Kasumi-1 (cell line): ENCODE results near the gene HLA-DRB5.
"Not testable (repeated sequence)": the region's sequence is repeated elsewhere in the genome, so short reads cannot be mapped to it uniquely, and the experiment has no call there.

Experiments
- DNase-seq, 2 experiments: peaks; one replicate each; lab custom pipeline; 2025; lab: John Stamatoyannopoulos, UW

The HLA-DRB5 gene

DNA sequence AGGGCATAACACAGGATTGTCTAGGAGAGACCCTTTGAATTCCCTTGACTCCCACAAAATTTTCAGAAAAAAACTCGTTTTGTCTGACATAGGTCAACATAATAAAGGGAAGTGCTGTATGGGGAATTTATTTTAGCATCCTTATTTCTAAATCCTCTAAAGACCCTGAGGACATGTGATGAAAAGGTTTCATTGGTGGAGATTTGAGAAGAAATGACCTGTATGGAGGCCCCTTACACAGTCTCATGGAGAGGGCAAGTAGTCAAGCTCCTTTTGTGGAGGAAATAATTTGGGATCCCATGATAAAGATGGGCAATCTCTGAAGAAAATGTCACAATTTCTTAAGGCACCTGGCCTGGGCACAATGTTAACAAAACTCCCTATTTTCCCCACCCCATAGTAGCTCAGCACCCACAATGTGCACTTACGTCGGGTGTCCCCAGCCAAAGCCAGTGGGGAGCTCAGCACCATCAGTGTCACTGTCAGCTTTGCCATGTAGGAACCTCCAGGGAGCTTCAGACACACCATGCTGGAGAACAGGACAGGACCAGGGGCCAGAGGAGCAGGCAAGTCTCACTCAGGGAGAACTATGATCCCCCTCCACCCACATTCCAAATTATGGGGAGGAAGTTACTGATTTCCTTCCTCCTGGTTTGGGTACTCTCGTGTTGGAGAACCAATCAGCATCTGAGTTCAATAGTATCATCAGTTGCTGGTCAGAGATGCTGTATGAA lies at the start of gene HLA-DRB5:
HLA-DRB5 (minus strand) TSS at position 591 of the 734 bp plus-strand sequence; CDS start at position 528, 63 bp downstream.
- DNase-seq, result no peak

DNA sequence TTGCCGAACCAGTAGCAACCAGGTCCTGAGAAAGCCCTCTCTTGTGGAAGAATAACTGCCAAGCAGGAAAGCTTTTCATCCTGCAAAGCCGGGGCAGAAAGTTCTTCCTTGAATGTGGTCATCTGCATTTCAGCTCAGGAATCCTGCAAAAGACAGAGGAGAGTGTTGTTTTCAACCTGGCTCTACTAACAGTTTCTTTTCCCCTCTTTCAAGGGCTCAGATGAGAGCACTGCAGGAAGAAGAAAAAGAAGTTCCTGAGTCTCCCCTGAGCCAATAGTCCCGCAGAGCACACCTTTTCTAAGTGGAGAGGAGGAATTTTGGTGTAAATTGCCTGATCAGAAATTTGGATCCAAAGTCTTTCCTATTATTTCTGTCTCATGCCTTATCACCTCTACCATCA lies 48.9 kb upstream of the HLA-DRB5 start:
- no peak for DNase-seq

DNA sequence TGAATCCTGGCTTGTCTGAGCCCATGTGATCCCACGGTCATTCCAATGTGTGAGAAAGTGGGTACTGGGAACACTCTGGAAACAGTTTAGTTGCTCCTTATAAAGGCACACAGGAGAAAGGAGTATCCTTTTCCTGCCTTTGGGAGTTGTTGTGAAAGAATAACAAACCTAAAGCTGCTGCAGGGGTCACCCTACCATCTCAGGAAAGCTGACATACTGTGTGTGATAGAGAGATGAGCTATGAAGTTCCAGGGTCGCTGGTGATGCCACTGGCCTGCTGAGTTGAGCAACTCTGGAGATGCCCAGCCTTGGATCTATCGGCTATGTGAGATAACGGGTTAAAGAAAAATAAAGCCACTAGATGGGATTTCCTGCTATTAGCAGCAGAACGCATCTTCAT lies 47.4 kb upstream of the HLA-DRB5 start:
- DNase-seq, result not testable (repeated sequence)

DNA sequence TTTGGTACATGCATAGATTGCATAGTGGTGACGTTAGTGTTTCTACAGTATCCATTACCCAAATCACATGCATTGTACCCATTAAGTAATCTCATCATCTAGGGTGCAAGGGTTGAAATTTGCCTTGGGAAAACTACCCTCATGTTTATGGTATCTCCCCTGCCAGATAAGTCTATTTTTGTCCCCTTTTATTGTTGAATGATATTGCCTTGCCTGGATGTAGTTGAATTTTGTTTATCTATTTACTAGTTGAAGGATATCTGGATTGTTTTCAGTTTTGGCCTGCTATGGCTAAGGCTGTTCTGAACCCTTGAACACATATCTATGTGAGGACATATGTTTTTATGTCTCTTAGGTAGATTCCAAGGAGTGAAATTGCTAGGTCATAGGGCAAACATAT lies 46.2 kb upstream of the HLA-DRB5 start:
- no peak for DNase-seq

DNA sequence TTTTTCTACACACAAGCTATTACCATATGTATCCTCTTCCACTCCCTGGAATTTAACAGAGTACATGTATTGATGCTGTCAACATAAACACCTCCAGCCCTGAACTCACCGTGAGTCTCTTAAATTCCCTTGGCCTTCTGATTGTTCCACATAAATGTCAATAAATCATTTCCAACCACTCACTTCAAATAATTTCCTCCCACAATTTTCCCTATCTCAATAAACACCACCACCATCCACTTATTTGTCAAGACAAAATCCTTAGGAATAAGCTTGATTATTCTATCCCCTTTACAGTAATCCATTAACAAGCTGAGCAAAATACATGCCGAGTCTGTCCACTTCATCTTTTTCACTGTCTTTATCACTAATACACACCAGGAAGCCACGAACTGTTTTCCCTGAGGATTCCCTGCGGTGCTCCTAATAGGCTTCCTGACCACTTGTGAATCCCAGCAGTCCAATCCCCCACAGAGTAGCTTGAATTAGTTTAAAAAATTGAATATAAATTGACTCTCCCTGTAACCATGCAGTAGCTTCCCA lies 40.3 kb upstream of the HLA-DRB5 start:
- no peak for DNase-seq

DNA sequence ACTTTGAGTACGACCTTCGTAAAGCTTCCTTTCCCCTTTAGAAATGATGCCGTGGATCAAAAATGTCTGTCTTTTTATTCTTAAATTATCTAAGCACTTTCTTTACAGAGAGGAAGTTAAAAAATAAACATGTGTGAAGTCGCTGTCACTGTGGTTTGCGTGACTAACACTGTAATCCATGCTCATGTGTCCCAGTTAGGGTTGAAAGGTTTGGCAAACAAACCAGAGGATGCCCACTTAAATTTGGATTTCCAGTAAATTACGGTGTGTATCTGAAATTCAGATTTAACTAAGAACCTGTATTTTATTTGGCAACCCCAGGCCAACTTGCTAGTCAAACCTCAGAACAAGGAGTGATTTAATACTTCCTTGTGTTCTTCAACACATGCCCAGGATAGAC lies 38.5 kb upstream of the HLA-DRB5 start:
- no peak for DNase-seq

DNA sequence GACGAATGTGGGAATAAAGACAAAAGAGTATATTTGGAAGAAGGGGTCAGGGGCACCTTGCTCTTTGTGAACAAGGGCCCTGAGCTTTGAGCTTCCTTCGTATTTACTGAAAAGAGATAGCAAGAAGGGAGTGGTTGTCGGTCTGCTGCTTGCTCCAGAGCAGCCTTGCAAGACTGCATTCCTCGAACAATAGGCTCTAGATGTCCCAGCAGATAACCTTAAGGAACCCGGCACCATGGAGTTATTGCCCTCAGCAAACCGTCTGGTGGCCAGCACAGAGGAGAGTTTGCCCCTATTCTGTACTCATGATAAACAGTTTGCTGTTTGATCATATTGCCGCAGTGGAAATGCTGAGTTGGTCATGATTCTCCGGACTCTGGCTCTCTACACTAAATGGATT lies 36.9 kb upstream of the HLA-DRB5 start:
- no peak for DNase-seq

DNA sequence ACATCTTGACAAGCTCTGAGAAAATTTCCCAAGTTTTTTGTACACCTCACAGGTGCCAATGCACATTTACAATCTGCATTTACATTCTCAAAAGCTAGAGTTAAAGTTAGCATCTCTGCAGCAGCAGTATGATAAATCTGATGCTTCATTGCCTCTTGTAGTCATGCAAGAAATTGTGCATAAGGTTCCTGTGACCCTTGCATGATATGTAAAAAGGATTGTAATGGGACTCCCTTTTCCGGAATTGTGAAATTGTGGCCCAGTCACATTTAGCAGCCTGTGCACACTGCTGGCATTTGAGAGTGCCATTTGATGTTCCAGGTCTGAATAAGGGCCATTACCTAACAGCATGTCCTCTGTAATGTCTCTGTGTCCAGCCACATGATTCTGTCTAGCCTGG lies 35.4 kb upstream of the HLA-DRB5 start:
- no peak for DNase-seq

DNA sequence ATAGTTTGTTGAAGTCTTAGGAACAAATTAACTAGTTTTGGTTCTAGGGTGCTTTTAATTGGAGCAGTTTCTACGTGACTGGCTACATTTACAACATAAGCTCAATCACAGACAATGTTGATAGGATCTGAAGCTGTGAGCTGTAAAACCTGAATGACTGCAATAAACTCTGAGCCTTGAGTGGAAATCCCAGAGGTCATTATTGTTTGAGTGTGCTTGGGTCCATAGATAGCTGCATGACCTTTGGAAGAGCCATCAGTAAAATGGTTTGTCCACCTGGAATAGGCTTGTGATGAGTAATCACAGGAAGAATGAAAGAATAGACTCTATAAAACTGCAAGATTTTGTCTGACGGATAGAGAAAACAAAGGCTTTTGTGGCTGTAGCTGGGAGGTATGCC lies 32.9 kb upstream of the HLA-DRB5 start:
- no peak for DNase-seq

DNA sequence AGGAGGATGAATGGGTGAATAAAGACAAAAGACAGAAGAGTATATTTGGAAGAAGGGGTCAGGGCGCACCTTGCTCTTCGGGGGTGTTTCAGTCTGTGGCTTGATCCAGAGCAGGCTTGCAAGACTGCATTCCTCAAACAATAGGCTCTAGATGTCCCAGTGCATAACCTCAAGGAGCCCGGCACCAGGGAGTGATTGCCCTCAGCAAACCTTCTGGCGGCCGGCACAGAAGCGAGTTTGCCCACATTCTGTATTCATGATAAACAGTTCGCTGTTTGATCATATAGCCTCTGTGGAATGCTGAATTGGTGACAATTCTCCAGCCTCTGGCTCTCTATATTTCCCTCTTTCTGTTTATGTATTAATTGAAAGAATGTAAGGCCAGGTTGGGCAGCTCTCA lies 29.7 kb upstream of the HLA-DRB5 start:
- no peak for DNase-seq

DNA sequence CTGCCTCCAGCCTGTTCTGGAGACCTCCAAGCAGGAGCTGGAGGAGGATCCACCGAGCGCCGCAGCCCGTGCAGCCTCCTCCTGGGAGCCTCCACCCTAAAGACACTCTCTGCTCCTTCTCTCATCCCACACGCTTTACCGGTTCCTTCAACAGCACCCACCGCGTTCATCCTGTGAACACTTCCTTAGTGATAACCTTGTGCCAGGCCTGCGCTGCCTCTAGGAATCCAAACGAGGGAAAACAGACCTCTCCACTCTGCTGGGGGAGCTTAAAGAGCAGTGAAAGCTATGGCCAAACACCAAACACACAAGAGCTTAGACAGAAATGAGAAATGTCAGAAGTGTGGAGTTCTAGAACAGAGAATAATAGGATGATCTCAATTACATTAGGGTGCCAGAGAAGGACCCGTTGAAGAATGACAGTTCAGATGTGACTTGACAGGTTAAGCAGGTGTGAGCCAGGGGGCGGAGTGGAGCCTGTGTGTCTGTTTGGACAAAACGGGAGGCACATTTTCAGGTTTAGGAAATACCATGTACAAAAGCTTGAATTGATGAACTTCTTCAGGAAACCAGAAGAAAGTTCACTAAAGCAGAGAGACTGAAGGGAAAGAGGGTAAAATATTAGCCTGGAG lies 28.5 kb upstream of the HLA-DRB5 start:
- DNase-seq, result no peak

DNA sequence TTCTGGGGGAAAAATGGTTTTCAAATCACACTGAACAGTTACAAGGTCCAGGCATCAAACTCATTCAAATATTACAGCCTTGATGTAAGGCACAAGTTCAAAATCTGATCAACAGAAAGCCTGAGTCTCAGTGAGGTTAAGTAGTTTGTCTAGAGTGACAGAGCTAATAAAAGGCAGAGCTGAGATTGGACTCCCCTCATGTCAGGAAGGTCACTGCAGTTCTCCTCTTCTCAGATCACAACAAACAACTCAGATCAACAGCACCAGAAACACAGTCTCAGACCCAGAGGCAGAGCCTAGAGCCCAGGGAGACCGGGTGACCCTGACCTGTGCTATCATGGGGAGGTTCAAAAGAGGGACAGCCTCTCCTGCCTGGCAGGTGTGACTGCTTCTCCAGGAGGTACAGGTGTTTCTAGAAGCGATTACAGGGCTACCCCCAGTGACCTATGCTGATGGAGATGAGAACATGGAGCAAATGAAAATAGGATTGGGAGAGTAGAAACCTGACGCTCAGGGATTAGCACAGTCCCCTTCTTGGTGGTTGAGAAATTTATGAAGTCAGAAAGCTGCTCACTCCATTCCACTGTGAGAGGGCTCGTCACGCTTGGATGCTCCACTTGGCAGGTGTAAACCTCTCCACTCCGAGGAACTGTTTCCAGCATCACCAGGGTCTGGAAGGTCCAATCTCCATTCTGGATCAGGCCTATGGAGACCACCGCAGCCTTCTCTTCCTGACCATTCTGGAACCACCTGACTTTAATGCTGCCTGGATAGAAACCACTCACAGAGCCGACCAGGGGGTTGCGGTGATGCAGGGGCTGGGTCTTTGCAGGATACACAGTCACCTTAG lies 24.3 kb upstream of the HLA-DRB5 start:
- no peak for DNase-seq

DNA sequence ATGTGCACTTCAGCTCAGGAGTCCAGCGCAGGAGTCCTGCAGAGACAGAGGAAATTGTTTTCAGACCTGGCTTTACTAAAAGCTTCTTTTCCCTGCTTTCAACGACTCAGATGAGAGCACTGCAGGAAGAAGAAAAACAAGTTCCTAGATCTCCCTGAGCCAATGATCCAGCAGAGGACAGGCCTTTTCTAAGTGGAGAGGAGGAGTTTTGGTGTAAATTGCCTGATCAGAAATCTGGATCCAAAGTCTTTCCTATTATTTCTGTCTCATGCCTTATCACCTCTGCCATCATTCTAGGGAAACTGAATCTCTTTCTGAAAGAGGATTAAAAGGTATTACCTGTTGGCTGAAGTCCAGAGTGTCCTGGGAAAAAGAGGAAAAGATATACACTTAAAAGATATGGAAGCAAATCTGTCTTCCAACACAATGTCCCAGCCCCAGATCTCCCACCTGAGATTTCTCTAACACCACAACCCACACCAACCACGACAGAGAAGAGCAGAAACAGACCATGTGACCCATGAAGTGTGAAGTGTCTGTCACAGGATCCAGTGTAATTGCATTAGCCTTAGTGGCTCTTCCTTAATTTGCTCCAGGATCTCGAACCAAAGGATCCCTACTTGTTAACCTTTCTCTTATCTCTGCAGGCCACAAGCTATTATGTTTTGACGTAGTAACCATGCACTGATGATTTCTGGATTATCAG lies 23.1 kb upstream of the HLA-DRB5 start:
- DNase-seq, result no peak

DNA sequence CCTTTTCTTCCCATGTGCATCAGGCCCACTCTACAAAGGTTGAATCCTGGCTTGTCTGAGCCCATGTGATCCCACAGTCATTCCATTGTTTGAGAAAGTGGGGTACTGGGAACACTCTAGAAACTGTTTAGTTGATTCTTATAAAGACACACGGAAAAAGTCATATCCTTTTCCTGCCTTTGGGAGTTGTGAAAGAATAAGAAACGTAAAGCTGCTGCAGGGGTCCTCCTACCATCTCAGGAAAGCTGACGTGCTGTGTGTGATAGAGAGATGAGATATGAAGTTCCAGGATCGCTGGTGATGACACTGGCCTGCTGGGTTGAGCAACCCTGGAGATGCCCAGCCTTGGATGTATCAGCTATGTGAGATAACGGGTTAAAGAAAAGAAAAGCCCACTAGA lies 21.3 kb upstream of the HLA-DRB5 start:
- DNase-seq, result no peak

DNA sequence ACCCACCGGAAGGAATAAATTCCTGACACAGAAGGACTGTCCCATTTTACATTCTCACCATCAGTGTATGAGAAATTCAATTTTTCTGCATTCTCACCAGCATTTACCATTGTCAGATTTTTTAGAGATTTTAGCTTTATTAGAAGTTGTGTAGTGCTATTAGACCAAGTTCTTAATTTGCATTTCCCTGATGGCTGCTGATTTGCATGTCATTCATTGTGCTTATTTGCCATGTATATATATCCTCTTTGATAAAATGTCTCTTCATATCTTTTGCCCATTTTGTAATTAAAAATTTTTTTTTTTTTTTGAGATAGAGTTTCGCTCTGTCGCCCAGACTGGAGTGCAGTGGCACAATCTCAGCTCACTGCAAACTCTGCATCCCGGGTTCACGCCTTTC lies 9.8 kb upstream of the HLA-DRB5 start:
- DNase-seq, result no peak

DNA sequence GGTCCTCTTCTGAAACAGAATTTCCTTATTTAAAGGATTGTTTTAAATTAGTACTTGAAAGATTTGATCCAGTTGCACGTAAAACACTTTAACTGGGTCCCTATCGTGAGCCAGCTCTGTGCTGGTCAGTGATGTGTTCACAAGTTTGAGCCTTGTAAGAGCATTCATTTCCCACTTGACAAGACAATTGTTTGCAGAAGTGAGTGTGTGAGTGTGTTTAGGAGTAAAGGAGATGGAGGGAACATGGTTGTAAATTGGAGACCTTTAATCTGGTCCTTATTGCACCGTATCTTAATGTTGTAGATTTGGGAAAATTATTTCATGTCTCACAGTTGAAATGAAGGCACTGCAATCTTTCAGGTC lies 325 bp upstream of the HLA-DRB5 start:
- not testable (repeated sequence) for DNase-seq

DNA sequence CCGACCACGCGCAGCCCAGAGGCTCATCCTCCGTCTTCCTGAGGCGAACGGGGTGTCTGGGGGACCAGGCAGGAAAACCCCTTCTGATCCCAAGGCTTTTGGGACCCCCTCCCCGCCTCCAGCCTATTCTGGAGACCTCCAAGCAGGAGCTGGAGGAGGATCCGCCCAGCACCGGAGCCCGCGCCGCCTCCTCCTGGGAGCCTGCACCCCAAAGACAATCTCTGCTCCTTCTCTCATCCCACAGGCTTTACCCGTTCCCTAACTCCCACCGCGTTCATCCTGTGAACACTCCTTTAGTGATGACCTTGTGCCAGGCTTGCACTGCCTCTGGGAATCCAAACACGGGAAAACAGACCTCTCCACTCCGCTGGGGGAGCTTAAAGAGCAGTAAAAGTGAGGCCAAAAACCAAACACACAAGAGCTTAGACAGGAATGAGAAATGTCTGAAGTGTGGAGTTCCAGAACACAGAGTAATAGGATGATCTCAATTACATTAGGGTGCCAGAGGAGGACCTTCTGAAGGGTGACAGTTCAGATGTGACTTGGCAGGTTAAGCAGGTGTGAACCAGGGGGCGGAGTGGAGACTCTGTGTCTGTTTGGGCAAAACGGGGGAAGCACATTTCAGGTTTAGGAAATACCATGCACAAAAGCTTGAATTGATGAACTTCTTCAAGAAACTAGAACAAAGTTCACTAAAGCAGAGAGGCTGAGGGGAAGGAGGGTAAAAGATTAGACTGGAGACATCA lies 7.6 kb downstream of the HLA-DRB5 start:
- DNase-seq, result no peak

DNA sequence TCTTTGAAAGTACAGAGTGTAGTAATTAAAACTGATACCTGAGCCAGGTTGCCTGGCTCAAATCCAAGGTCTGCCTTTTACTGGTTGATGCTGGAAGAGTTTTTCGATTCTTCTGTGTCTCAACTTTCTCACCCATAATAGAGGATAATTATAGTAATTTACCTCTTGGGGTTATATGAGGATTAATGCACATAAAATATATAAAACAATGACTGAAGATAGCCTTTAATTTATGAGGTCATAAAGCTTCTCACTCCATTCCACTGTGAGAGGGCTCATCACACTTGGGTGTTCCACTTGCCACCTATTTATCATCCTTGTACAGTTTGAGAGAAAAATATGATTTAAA lies 10.2 kb downstream of the HLA-DRB5 start:
- DNase-seq, result no peak

DNA sequence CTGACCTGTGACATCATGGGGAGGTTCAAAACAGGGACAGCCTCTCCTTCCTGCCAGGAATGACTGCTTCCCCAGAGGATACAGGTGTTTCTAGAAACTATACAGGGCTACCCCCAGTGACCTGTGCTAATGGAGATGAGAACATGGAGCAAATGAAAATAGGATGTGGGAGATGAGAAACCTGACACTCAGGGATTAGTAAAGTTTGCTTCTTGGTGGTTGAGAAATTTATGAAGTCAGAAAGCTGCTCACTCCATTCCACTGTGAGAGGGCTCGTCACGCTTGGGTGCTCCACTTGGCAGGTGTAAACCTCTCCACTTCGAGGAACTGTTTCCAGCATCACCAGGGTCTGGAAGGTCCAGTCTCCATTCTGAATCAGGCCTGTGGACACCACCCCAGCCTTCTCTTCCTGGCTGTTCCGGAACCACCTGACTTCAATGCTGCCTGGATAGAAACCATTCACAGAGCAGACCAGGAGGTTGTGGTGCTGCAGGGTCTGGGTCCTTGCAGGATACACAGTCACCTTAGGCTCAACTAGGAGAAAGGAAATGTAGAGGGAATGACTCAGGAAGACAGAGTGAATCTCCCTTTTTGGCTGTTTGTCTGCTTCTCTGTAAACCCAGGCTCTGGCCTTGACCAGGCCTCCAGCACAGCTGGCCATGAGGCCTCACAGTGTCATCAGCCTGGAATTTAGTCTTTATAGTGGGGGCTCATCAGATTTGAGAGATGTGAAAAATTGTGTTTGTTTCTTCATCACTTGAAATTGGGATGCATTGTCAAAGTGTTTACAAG lies 10.8 kb downstream of the HLA-DRB5 start:
- no peak for DNase-seq

DNA sequence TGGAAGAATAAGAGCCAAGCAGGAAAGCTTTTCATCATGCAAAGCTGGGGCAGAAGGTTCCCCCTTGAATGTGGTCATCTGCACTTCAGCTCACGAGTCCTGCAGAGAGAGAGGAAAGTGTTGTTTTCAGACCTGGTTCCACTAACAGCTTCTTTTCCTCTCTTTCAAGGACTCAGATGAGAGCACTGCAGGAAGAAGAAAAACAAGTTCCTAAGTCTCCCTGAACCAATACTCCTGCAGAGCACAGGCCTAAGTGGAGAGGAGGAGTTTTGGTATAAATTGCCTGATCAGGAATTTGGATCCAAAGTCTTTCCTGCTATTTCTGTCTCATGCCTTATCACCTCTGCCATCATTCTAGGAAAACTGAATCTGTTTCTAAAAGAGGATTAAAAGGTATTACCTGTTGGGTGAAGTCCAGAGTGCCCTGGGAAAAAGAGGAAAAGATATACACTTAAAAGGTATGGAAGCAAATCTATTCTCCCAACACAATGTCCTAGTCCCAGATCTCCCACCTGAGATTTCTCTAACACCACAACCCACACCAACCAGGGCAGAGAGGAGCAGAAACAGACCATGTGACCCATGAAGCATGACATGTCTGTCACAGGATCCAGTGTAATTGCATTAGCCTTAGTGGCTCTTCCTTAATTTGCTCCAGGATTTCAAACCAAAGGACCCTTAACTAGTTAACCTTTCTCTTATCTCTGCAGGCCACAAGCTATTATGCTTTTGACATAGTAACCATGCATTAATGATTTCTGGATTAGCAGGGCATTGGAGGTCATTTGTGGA lies 12.2 kb downstream of the HLA-DRB5 start:
- no peak for DNase-seq
